Immature natural killer cell (primary cell): ENCODE results near the gene DDX42. TPM values are rescaled to one million over a fixed set of nuclear protein-coding genes. Genes with fewer than 3 reads are reported as not detected.

Experiments used
- DNase-seq, 3 donors: peaks; one replicate each; pipeline ENCODE4 v3.0.0; 2022; ENCODE audit warnings: mixed read lengths in 1 of 3
- H3K27ac Mint-ChIP-seq, 6 donors: one replicate each; pipeline ENCODE4 v1.8.0; 2020; ENCODE audit warnings: mixed read lengths in 6 of 6, mild to moderate bottlenecking in 5 of 6, inconsistent platforms in 4 of 6, moderate library complexity in 3 of 6
- H3K27me3 Mint-ChIP-seq, 3 donors: one replicate each; pipeline ENCODE4 v1.8.0; 2020 to 2021; ENCODE audit warnings: low read depth in 3 of 3, mild to moderate bottlenecking in 3 of 3, mixed read lengths in 3 of 3, moderate library complexity in 3 of 3, inconsistent platforms in 1 of 3
- H3K36me3 Mint-ChIP-seq, 3 donors: one replicate each; pipeline ENCODE4 v1.8.0; 2020; ENCODE audit warnings: mixed read lengths in 3 of 3, inconsistent platforms in 2 of 3, mild to moderate bottlenecking in 2 of 3
- H3K4me1 Mint-ChIP-seq, 2 donors: one replicate each; pipeline ENCODE4 v1.8.0; 2020; ENCODE audit warnings: inconsistent platforms in 2 of 2, mild to moderate bottlenecking in 2 of 2, mixed read lengths in 2 of 2, moderate library complexity in 1 of 2
- H3K4me3 Mint-ChIP-seq, 5 donors: one replicate each; pipeline ENCODE4 v1.8.0; 2020; ENCODE audit warnings: mild to moderate bottlenecking in 5 of 5, mixed read lengths in 5 of 5, inconsistent platforms in 3 of 5, moderate library complexity in 3 of 5
- H3K9me3 Mint-ChIP-seq, 6 donors: one replicate each; pipeline ENCODE4 v1.8.0; 2020; ENCODE audit warnings: mild to moderate bottlenecking in 6 of 6, mixed read lengths in 6 of 6, inconsistent platforms in 4 of 6, moderate library complexity in 3 of 6
- polyA plus RNA-seq, 3 donors: library from polyadenylated mRNA; unstranded; fragments of 300-500 nt; fragmentation: Illumina TruSeq; gene quantifications; one replicate each; pipeline ENCODE4 v1.2.3, GENCODE V29; 2021

DDX42 gene
- polyA plus RNA-seq, 3 donors from 2014 or later, result 4.8 to 18.2 (median 5.5) TPM

GRCh38 chr17:63832014-63832413, 58.0 kb downstream of the DDX42 start:
- peaks cover 0 to 40% (median 27%) of the 10 kb centered on the region in 3 donors for H3K36me3 Mint-ChIP-seq

GRCh38 chr17:63832455-63832854, 58.5 kb downstream of the DDX42 start:
- Mint-ChIP-seq H3K36me3 (peaks cover 0 to 40% (median 27%) of the 10 kb centered on the region in 3 donors), H3K27me3 (peaks cover 0 to 29% (median 2%) of the 10 kb centered on the region in 3 donors), H3K9me3 (no peaks in the 10 kb centered on the region), H3K4me1 (peaks cover 40 to 72% of the 10 kb centered on the region in 2 donors), H3K4me3 (no peak overlapping the region), H3K27ac (peak overlapping the region in 2 of 6 donors; percentile 55 to 61)
- no peak for DNase-seq

More at GRCh38 chr17:63832014-63832413, 58.0 kb downstream of the DDX42 start:
- Mint-ChIP-seq H3K4me3 (no peak overlapping the region), H3K27ac (peak overlapping the region in 3 of 6 donors; percentile 16 to 61 (median 55)), H3K27me3 (peaks cover 1 to 33% (median 3%) of the 10 kb centered on the region in 3 donors), H3K4me1 (peaks cover 42 to 75% of the 10 kb centered on the region in 2 donors), H3K9me3 (no peaks in the 10 kb centered on the region)
- DNase-seq, result no peak

GRCh38 chr17:63833026-63833740, 59.2 kb downstream of the DDX42 start:
- DNase-seq, result no peak
- Mint-ChIP-seq H3K4me1 (peaks cover 35 to 68% of the 10 kb centered on the region in 2 donors), H3K27me3 (peaks cover 0 to 26% (median 2%) of the 10 kb centered on the region in 3 donors), H3K9me3 (no peaks in the 10 kb centered on the region), H3K36me3 (peaks cover 0 to 40% (median 27%) of the 10 kb centered on the region in 3 donors), H3K4me3 (no peak overlapping the region), H3K27ac (peak overlapping the region in 1 of 6 donors; percentile 34)

- DNase-seq, result no peak
- peaks cover 0 to 40% (median 27%) of the 10 kb centered on the region in 3 donors for H3K36me3 Mint-ChIP-seq
- H3K4me3 Mint-ChIP-seq, result no peak overlapping the region
- H3K9me3 Mint-ChIP-seq, result no peaks in the 10 kb centered on the region
- H3K27ac Mint-ChIP-seq, result peak overlapping the region in 4 of 6 donors; percentile 53 to 67 (median 63)
- peaks cover 0 to 23% (median 2%) of the 10 kb centered on the region in 3 donors for H3K27me3 Mint-ChIP-seq
- H3K4me1 Mint-ChIP-seq, result peaks cover 37 to 68% of the 10 kb centered on the region in 2 donors
Measured at GRCh38 chr17:63833741-63834373, 59.9 kb downstream of the DDX42 start.

- Mint-ChIP-seq H3K27ac (peak overlapping the region in 3 of 6 donors; percentile 53 to 65 (median 62)), H3K27me3 (peaks cover 0 to 21% (median 4%) of the 10 kb centered on the region in 3 donors), H3K4me1 (peaks cover 34 to 66% of the 10 kb centered on the region in 2 donors), H3K9me3 (no peaks in the 10 kb centered on the region), H3K4me3 (no peak overlapping the region), H3K36me3 (peaks cover 0 to 37% (median 26%) of the 10 kb centered on the region in 3 donors)
- peak; percentile 41 to 57 (median 43) for DNase-seq
Measured at GRCh38 chr17:63834431-63835166, 60.6 kb downstream of the DDX42 start.

GRCh38 chr17:63835167-63835720, 61.3 kb downstream of the DDX42 start:
- peaks cover 31 to 62% of the 10 kb centered on the region in 2 donors for H3K4me1 Mint-ChIP-seq
- DNase-seq, result no peak
- peak overlapping the region in 3 of 6 donors; percentile 42 to 74 (median 62) for H3K27ac Mint-ChIP-seq
- no peaks in the 10 kb centered on the region for H3K9me3 Mint-ChIP-seq
- peaks cover 0 to 16% (median 4%) of the 10 kb centered on the region in 3 donors for H3K27me3 Mint-ChIP-seq
- H3K4me3 Mint-ChIP-seq, result no peak overlapping the region
- peaks cover 0 to 31% (median 19%) of the 10 kb centered on the region in 3 donors for H3K36me3 Mint-ChIP-seq

- Mint-ChIP-seq H3K36me3 (peaks cover 0 to 15% (median 9%) of the 10 kb centered on the region in 3 donors), H3K4me1 (peaks cover 38 to 63% of the 10 kb centered on the region in 2 donors), H3K27me3 (peaks cover 0 to 11% (median 7%) of the 10 kb centered on the region in 3 donors), H3K9me3 (no peaks in the 10 kb centered on the region), H3K27ac (peak overlapping the region in 1 of 6 donors; percentile 65), H3K4me3 (no peak overlapping the region)
- DNase-seq, result no peak
Measured at GRCh38 chr17:63836811-63837210, 62.8 kb downstream of the DDX42 start.

- peaks cover 2 to 9% (median 7%) of the 10 kb centered on the region in 3 donors for H3K27me3 Mint-ChIP-seq
- H3K9me3 Mint-ChIP-seq, result no peaks in the 10 kb centered on the region
- DNase-seq, result no peak
- H3K36me3 Mint-ChIP-seq, result peaks cover 0 to 8% (median 5%) of the 10 kb centered on the region in 3 donors
- no peak overlapping the region for H3K27ac Mint-ChIP-seq
- no peak overlapping the region for H3K4me3 Mint-ChIP-seq
- H3K4me1 Mint-ChIP-seq, result peaks cover 41 to 66% of the 10 kb centered on the region in 2 donors
Measured at GRCh38 chr17:63837480-63837879, 63.5 kb downstream of the DDX42 start.

GRCh38 chr17:63837962-63838600, 64.1 kb downstream of the DDX42 start:
- Mint-ChIP-seq H3K4me3 (no peak overlapping the region), H3K27me3 (peaks cover 2 to 14% (median 7%) of the 10 kb centered on the region in 3 donors), H3K27ac (peak overlapping the region in 1 of 6 donors; percentile 24), H3K9me3 (no peaks in the 10 kb centered on the region), H3K36me3 (peaks cover 0 to 8% (median 4%) of the 10 kb centered on the region in 3 donors), H3K4me1 (peaks cover 42 to 66% of the 10 kb centered on the region in 2 donors)
- DNase-seq, result no peak

GRCh38 chr17:63838631-63839171, 64.7 kb downstream of the DDX42 start:
- no peak overlapping the region for H3K27ac Mint-ChIP-seq
- H3K4me1 Mint-ChIP-seq, result peaks cover 47 to 67% of the 10 kb centered on the region in 2 donors
- H3K36me3 Mint-ChIP-seq, result peaks cover 0 to 8% (median 4%) of the 10 kb centered on the region in 3 donors
- no peaks in the 10 kb centered on the region for H3K9me3 Mint-ChIP-seq
- H3K27me3 Mint-ChIP-seq, result peaks cover 2 to 16% (median 7%) of the 10 kb centered on the region in 3 donors
- no peak for DNase-seq
- H3K4me3 Mint-ChIP-seq, result no peak overlapping the region

- Mint-ChIP-seq H3K27ac (peak overlapping the region; percentile 59 to 93 (median 83)), H3K9me3 (no peaks in the 10 kb centered on the region), H3K4me1 (peaks cover 46 to 59% of the 10 kb centered on the region in 2 donors), H3K36me3 (peaks cover 0 to 4% (median 2%) of the 10 kb centered on the region in 3 donors), H3K27me3 (peaks cover 2 to 11% (median 5%) of the 10 kb centered on the region in 3 donors), H3K4me3 (peak overlapping the region; percentile 89 to 95 (median 92))
- DNase-seq, result no peak
Measured at GRCh38 chr17:63840591-63841349, 66.8 kb downstream of the DDX42 start.
